Measurements from ENCODE around the gene TMEM205. TPM values are rescaled to one million over a fixed set of nuclear protein-coding genes. Genes with fewer than 3 reads are reported as not detected.

The TMEM205 gene
- total RNA-seq, 2 experiments from 2014 or later: 8.8 to 10.4 TPM

DNA sequence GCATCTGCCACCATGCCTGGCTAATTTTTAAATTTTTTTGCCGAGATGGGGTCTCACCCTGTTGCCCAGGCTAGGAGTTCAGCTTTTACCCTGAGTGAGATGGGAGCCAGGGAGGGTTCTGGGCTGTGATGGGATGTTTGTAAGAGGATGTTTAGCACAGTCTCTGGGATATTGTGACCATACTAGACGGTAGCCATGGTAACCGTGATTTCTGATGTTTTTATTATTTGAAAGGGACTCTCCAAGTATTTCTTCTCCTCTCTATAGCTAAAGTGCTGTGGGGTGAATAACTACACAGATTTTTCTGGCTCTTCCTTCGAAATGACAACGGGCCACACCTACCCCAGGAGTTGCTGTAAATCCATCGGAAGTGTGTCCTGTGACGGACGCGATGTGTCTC lies 39.7 kb downstream of the TMEM205 start:
- ATAC-seq (ENCODE audit: poor library complexity) (no peak), DNase-seq (no peak)
- H3K4me1 ChIP-seq (ENCODE audit: insufficient read depth, low read length): no peaks in the 10 kb centered on the region
- Mint-ChIP-seq H3K36me3 (ENCODE audit: low read depth) (no peaks in the 10 kb centered on the region), H3K27ac (no peak overlapping the region), H3K9me3 (no peaks in the 10 kb centered on the region), H3K4me3 (no peak overlapping the region), H3K27me3 (peaks cover 10% of the 10 kb centered on the region), H3K4me1 (ENCODE audit: low read depth) (no peaks in the 10 kb centered on the region)
- H3K27ac ChIP-seq (ENCODE audit: low read depth in 1 of 2, low read length in 2 of 2): no peak overlapping the region
- intact Hi-C loops (cut with DNase I, micrococcal nuclease): no loop called here
- ChIA-PET CTCF (no interaction called here), POLR2A (no interaction called here)
- H3K36me3 ChIP-seq (ENCODE audit: insufficient read depth, low read length): no peaks in the 10 kb centered on the region
- H3K27me3 ChIP-seq (ENCODE audit: control insufficient read depth in 1 of 2, insufficient read depth in 2 of 2, low read length in 2 of 2): no peaks in the 10 kb centered on the region
- H3K9me3 ChIP-seq (ENCODE audit: control insufficient read depth in 1 of 2, insufficient read depth in 1 of 2, low read length in 2 of 2): no peaks in the 10 kb centered on the region
- TF ChIP-seq CTCF (IDR thresholded peaks at IDR 0.05): no peak
- no peak overlapping the region for H3K4me3 ChIP-seq (ENCODE audit: low read length)

DNA sequence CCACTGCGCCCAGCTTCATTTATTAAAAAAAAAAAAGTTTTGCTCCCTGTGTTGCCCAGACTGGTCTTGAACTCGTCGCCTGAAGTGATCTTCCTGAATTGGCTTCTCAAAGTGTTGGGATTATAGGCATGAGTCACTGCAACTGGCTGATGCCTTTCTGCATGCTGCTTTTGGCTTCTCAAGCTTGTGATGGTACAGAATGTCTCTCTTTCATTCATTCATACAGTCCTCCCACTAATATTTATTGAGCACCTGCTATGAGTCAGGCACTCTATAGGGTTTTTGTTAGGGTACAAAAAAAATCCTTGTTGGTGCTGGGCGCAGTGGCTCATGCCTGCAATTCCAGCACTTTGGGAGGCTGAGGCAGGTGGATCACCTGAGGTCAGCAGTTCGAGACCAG lies 41.1 kb downstream of the TMEM205 start:
- Mint-ChIP-seq H3K27ac (no peak overlapping the region), H3K4me1 (ENCODE audit: low read depth) (no peaks in the 10 kb centered on the region), H3K4me3 (no peak overlapping the region), H3K27me3 (peaks cover 12% of the 10 kb centered on the region), H3K9me3 (no peaks in the 10 kb centered on the region), H3K36me3 (ENCODE audit: low read depth) (no peaks in the 10 kb centered on the region)
- no peaks in the 10 kb centered on the region for H3K27me3 ChIP-seq (ENCODE audit: control insufficient read depth in 1 of 2, insufficient read depth in 2 of 2, low read length in 2 of 2)
- DNase-seq: no peak
- no peaks in the 10 kb centered on the region for H3K9me3 ChIP-seq (ENCODE audit: control insufficient read depth in 1 of 2, insufficient read depth in 1 of 2, low read length in 2 of 2)
- no peaks in the 10 kb centered on the region for H3K4me1 ChIP-seq (ENCODE audit: insufficient read depth, low read length)
- H3K36me3 ChIP-seq (ENCODE audit: insufficient read depth, low read length): no peaks in the 10 kb centered on the region
- POLR2A ChIA-PET: no interaction called here
- ATAC-seq (ENCODE audit: poor library complexity): no peak
- intact Hi-C loops (cut with DNase I, micrococcal nuclease): no loop called here
- no peak for TF ChIP-seq CTCF (IDR thresholded peaks at IDR 0.05)
- H3K27ac ChIP-seq (ENCODE audit: low read depth in 1 of 2, low read length in 2 of 2): no peak overlapping the region
- H3K4me3 ChIP-seq (ENCODE audit: low read length): no peak overlapping the region
- CTCF ChIA-PET: interaction anchor here (1.3 kb wide), 1 partner anchor 11 kb away, joined by 5 read pairs; no protein-coding TSS in a partner anchor

DNA sequence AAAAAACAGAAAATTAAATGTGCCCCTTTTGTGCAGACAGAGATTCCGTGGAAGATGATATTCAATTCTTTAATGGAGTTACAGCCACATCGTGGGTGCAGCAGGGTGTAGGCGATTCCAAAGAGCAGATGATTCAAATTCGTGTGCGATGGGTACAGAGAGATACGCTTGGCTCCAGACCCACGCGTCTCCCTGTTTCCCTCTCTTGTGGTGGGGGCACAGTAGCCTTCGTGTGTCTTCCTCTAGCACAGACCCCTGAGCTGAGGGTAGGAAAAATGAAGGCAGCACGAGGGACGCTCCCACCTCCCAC lies 45.3 kb downstream of the TMEM205 start:
- ChIA-PET POLR2A (no interaction called here), CTCF (no interaction called here)
- TF ChIP-seq CTCF (IDR thresholded peaks at IDR 0.05): no peak
- H3K4me1 Mint-ChIP-seq (ENCODE audit: low read depth): no peaks in the 10 kb centered on the region
- H3K27me3 Mint-ChIP-seq: peaks cover 11% of the 10 kb centered on the region
- H3K9me3 Mint-ChIP-seq: no peaks in the 10 kb centered on the region
- no peak overlapping the region for H3K4me3 Mint-ChIP-seq
- Histone ChIP-seq H3K27me3 (ENCODE audit: control insufficient read depth in 1 of 2, insufficient read depth in 2 of 2, low read length in 2 of 2) (peaks cover 0 to 4% of the 10 kb centered on the region in 2 experiments), H3K36me3 (ENCODE audit: insufficient read depth, low read length) (no peaks in the 10 kb centered on the region), H3K9me3 (ENCODE audit: control insufficient read depth in 1 of 2, insufficient read depth in 1 of 2, low read length in 2 of 2) (no peaks in the 10 kb centered on the region), H3K27ac (ENCODE audit: low read depth in 1 of 2, low read length in 2 of 2) (no peak overlapping the region), H3K4me3 (ENCODE audit: low read length) (no peak overlapping the region), H3K4me1 (ENCODE audit: insufficient read depth, low read length) (no peaks in the 10 kb centered on the region)
- no peak overlapping the region for H3K27ac Mint-ChIP-seq
- no peak for DNase-seq
- intact Hi-C loops (cut with DNase I, micrococcal nuclease): no loop called here
- no peak for ATAC-seq (ENCODE audit: poor library complexity)
- H3K36me3 Mint-ChIP-seq (ENCODE audit: low read depth): no peaks in the 10 kb centered on the region

Data from CD4-positive, alpha-beta T cell (primary cell).